SK-N-SH treated with all-trans-retinoic acid at 6 μM for 48 hours (cell line): Measurements from ENCODE around the gene PROKR1.

Source experiments
- CSRNP3 ChIP-seq: fragments of 250-450 bp; sonication (Bioruptor Pico); IDR thresholded peaks from 2 replicates; pipeline ENCODE4 v1.5.1; 2021; ENCODE audit warnings: mild to moderate bottlenecking, moderate library complexity
- ISL1 ChIP-seq: fragments of 250-450 bp; sonication (Bioruptor Pico); IDR thresholded peaks from 2 replicates; pipeline ENCODE4 v2.1.2; 2022; ENCODE audit warnings: mild to moderate bottlenecking, moderate library complexity
- SNAI2 ChIP-seq: fragments of 250-450 bp; sonication (Bioruptor Pico); IDR thresholded peaks from 2 replicates; pipeline ENCODE4 v1.5.0; 2020; ENCODE audit warnings: mild to moderate bottlenecking, moderate library complexity
- ZC3H10 ChIP-seq: fragments of 250-450 bp; sonication (Bioruptor Pico); IDR thresholded peaks from 2 replicates; pipeline ENCODE4 v1.5.1; 2021; ENCODE audit warnings: mild to moderate bottlenecking, moderate library complexity
- TF ChIP-seq, protein P1 (sequence below): fragments of 250-450 bp; sonication (Bioruptor Pico); IDR thresholded peaks from 2 replicates; pipeline ENCODE4 v1.8.0; 2020; ENCODE audit warnings: mild to moderate bottlenecking, moderate library complexity, borderline replicate concordance

GRCh38 chr2:68698567-68699377, 55.4 kb downstream of the PROKR1 start:
- TF ChIP-seq, protein P1, sequence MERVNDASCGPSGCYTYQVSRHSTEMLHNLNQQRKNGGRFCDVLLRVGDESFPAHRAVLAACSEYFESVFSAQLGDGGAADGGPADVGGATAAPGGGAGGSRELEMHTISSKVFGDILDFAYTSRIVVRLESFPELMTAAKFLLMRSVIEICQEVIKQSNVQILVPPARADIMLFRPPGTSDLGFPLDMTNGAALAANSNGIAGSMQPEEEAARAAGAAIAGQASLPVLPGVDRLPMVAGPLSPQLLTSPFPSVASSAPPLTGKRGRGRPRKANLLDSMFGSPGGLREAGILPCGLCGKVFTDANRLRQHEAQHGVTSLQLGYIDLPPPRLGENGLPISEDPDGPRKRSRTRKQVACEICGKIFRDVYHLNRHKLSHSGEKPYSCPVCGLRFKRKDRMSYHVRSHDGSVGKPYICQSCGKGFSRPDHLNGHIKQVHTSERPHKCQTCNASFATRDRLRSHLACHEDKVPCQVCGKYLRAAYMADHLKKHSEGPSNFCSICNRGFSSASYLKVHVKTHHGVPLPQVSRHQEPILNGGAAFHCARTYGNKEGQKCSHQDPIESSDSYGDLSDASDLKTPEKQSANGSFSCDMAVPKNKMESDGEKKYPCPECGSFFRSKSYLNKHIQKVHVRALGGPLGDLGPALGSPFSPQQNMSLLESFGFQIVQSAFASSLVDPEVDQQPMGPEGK (CRISPR knock-in tag): no peak
- TF ChIP-seq CSRNP3 (CRISPR knock-in tag) (no peak), ZC3H10 (no peak), ISL1 (CRISPR knock-in tag) (no peak), SNAI2 (no peak)
